Choroid plexus epithelial cell (primary cell): ENCODE data around the gene NUP98.
"Not testable (repeated sequence)": the region's sequence is repeated elsewhere in the genome, so short reads cannot be mapped to it uniquely, and the experiment has no call there.

Experiments
- DNase-seq: peaks from one replicate; pipeline ENCODE4 v3.0.0-alpha.2; 2010; ENCODE audit warnings: low read depth
- H3K4me3 ChIP-seq: 2 replicates; pipeline ENCODE4 v1.5.1; 2011; ENCODE audit warnings: low read depth, mild to moderate bottlenecking, control low read depth, low read length, moderate library complexity
- TF ChIP-seq, protein P1 (sequence below): conservative IDR thresholded peaks from 2 replicates; pipeline ENCODE4 v1.5.1; 2011; ENCODE audit warnings: low read depth, mild to moderate bottlenecking, control low read depth, inconsistent platforms, low read length, moderate library complexity

The NUP98 gene

DNA sequence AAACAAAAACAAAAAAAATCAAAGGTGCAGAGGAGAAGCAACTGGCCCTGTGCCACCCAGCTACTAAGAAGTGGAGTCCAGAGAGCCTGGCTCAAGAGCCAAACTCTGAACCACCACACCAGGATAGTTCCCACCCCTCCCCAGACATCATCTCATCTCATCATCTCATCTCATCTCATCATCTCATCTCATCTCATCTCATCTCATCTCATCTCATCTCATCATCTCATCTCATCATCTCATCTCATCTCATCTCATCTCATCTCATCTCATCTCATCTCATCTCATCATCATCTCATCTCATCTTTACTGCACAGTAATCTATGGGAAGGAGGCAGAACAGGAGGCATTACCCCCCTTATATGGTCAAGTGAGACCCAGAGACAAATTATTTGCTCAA is 134.5 kb downstream of the NUP98 start:
- DNase-seq: no peak
- TF ChIP-seq, protein P1, sequence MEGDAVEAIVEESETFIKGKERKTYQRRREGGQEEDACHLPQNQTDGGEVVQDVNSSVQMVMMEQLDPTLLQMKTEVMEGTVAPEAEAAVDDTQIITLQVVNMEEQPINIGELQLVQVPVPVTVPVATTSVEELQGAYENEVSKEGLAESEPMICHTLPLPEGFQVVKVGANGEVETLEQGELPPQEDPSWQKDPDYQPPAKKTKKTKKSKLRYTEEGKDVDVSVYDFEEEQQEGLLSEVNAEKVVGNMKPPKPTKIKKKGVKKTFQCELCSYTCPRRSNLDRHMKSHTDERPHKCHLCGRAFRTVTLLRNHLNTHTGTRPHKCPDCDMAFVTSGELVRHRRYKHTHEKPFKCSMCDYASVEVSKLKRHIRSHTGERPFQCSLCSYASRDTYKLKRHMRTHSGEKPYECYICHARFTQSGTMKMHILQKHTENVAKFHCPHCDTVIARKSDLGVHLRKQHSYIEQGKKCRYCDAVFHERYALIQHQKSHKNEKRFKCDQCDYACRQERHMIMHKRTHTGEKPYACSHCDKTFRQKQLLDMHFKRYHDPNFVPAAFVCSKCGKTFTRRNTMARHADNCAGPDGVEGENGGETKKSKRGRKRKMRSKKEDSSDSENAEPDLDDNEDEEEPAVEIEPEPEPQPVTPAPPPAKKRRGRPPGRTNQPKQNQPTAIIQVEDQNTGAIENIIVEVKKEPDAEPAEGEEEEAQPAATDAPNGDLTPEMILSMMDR: no peak
- H3K4me3 ChIP-seq: no peak overlapping the region

DNA sequence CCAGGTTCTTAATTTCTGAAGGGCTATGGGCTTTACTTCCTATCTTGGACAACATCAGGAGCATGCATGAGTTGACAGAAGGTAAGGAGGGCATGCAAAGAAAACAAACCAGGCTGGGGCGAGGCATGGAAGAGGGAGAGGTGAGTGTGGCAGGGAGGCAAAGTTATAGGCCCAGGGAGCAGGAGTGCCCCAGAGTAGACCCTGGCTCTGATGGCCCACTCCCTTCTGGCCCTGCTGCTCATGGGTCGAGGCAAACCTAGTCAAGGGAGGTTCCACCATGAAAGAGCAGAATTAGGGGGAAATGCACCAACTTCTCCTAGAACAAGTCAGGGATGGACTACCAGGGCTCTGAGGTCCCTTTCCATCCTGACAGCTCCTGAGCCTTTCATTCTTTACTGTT is 136.4 kb downstream of the NUP98 start:
- TF ChIP-seq, protein P1: no peak
- no peak for DNase-seq

GRCh38 chr11:3659595-3660515 is 137.5 kb downstream of the NUP98 start:
- DNase-seq: no peak
- TF ChIP-seq, protein P1: no peak
- H3K4me3 ChIP-seq: no peak overlapping the region

More for the DNA sequence above, 136.4 kb downstream of the NUP98 start:
- no peak overlapping the region for H3K4me3 ChIP-seq

DNA sequence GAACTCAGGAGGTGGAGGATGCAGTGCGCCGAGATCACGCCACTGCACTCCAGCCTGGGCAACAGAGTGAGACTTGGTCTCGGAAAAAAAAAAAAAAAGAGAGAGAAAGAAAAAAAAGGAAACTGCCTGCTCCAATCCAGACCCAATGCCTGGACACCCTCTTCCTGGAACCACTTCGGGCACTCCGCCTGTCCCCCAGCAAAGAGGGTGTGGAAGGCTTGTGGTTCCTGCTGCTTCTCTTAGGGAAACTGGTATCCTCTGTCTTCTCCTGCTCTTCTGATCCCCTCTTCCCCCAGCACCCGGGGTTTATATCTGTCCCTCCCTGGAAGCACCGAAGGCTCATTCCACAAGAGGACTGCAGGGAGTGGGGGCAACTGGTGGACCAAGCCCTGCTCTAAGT is 139.1 kb downstream of the NUP98 start:
- TF ChIP-seq, protein P1: no peak
- DNase-seq: no peak
- no peak overlapping the region for H3K4me3 ChIP-seq

DNA sequence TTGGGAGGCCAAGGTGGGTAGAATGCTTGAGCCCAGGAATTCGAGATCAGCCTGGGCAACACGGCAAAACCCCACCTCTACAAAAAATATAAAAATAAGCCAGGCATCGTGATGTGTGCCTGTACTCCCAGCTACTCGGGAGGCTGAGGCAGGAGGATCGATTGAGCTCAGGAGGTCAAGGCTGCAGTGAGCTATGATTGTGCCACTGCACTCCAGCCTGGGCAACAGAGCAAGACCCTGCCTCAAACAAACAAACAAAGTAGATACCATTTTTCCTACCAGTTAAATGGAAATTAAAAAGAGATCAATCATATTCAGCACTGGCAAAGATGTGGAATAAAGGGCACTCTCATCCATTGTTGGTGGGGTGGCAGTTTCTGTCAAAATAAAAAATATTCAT is 140.0 kb downstream of the NUP98 start:
- H3K4me3 ChIP-seq, DNase-seq: not testable (repeated sequence)

DNA sequence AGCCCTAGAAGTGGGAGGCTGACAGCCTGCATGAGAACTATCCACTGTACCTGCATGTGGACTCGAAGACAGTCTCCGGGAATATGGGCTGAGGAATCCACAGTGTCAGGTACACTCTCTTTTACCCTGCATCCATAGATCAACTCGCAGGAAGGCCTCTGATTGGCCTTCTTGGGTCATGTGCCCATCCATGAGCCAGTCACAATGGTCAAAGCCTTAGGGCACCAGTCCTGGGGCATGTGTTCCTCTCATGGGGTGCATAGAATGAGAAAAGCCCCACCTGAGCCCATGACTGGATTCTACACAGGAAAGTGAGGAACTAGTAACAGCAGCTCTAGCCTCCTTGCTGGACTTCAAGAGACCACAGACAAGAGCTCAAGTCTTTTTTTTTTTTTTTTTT is 141.8 kb downstream of the NUP98 start:
- no peak overlapping the region for H3K4me3 ChIP-seq
- no peak for DNase-seq
- TF ChIP-seq, protein P1: no peak

DNA sequence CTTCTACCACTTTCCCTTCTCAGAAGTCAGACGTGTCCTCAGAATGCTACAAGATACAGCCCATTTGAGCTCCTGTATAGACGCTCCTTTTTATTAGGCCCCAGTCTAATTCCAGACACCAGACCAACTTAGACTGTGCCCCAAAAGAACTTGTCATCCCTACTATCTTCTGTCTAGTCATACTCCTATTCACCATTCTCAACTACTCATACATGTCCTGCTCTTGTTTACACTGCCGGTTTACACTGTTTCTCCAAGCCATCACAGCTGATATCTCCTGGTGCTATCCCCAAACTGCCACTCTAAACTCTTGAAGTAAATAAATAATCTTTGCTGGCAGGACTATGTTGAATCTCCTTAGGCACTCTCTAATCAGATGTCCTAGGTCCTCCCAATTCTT is 144.8 kb downstream of the NUP98 start:
- DNase-seq, H3K4me3 ChIP-seq: not testable (repeated sequence)

DNA sequence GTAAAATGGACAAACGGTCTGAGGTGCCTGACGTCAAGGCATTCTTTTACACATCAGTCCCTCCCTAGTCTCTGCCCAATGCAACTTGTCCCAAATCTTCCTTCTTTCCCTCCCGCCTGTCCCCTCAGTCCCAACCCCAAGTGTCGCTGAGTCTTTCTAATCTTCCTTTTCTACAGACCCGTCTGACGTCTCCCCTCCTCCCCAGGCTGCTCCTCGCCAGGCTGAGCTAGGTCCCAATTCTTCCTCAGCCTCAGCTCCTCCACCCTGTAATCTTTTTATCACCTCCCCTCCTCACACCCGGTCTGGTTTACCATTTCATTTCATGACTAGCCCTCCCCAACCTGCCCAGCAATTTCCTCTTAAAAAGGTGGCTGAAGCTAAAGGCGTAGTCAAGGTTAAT is 148.0 kb downstream of the NUP98 start:
- H3K4me3 ChIP-seq: not testable (repeated sequence)

DNA sequence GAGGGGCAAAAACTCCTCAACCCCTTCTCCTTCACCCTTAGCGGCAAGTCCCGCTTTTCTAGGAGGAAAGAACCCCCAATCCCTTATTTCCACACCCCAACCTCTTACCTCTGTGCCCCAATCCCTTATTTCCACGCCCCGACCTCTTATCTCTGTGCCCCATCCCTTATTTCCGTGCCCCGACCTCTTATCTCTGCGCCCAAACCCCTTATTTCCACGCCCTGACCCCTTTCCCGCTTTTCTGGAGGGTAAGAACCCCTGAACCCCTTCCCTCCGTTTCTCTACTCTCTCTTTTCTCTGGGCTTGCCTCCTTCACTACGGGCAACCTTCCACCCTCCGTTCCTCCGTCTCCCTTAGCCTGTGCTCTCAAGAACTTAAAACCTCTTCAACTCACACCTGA is 148.5 kb downstream of the NUP98 start:
- DNase-seq, H3K4me3 ChIP-seq: not testable (repeated sequence)

More for the DNA sequence above, 148.0 kb downstream of the NUP98 start:
- DNase-seq: not testable (repeated sequence)
